GM23338 (cell line): ENCODE measurements around the gene TSC2. TPM values are rescaled to one million over a fixed set of nuclear protein-coding genes. Genes with fewer than 3 reads are reported as not detected.
A peak's percentile ranks its signal among the peaks of the same experiment; 100 is the strongest.

Source experiments
- ATAC-seq: fragments of 200-7000 bp; cut with Tn5 transposase; 3 replicates; pipeline ENCODE4 v1.9.1; 2020
- DNase-seq: peaks from one replicate; pipeline ENCODE4 v3.0.0-alpha.2; 2015; ENCODE audit warnings: low spot score
- H2AFZ ChIP-seq: fragments of 200-600 bp; sonication (generic); 2 replicates; pipeline ENCODE4 v1.8.0; 2016; ENCODE audit warnings: antibody characterized with exemption, mild to moderate bottlenecking, moderate library complexity
- H3F3A ChIP-seq: fragments of 200-600 bp; sonication (generic); replicated peaks from 2 replicates; pipeline ENCODE4 v1.8.0; 2017; ENCODE audit warnings: antibody characterized with exemption, mixed run types, low read depth
- H3K27ac ChIP-seq: fragments of 200-600 bp; sonication (generic); 2 replicates; pipeline ENCODE4 v1.6.1; 2016; ENCODE audit warnings: low read depth
- H3K27me3 ChIP-seq: fragments of 200-600 bp; sonication (generic); 2 replicates; pipeline ENCODE4 v1.8.0; 2016; ENCODE audit warnings: mild to moderate bottlenecking, mixed run types, moderate library complexity; ENCODE audit not compliant: insufficient read depth
- H3K36me3 ChIP-seq: fragments of 200-600 bp; sonication (generic); 2 replicates; pipeline ENCODE4 v1.8.0; 2016; ENCODE audit warnings: mild to moderate bottlenecking; ENCODE audit not compliant: insufficient read depth
- H3K4me1 ChIP-seq: fragments of 200-600 bp; sonication (generic); 2 replicates; pipeline ENCODE4 v1.8.0; 2016; ENCODE audit warnings: mild to moderate bottlenecking, moderate library complexity; ENCODE audit not compliant: insufficient read depth
- H3K4me2 ChIP-seq: fragments of 200-600 bp; sonication (generic); 2 replicates; pipeline ENCODE4 v1.7.1; 2017; ENCODE audit warnings: mixed run types
- H3K4me3 ChIP-seq: fragments of 200-600 bp; sonication (generic); 2 replicates; pipeline ENCODE4 v1.6.1; 2016; ENCODE audit warnings: mixed run types
- H3K79me2 ChIP-seq: fragments of 200-600 bp; sonication (generic); replicated peaks from 2 replicates; pipeline ENCODE4 v1.8.0; 2017; ENCODE audit warnings: mild to moderate bottlenecking; ENCODE audit not compliant: insufficient read depth
- H3K9me2 ChIP-seq: fragments of 200-600 bp; sonication (generic); 2 replicates; pipeline ENCODE4 v1.8.0; 2017; ENCODE audit not compliant: insufficient read depth
- H4K20me1 ChIP-seq: fragments of 200-600 bp; sonication (generic); replicated peaks from 2 replicates; pipeline ENCODE4 v1.8.0; 2017; ENCODE audit warnings: mild to moderate bottlenecking; ENCODE audit not compliant: insufficient read depth
- H3K27ac Mint-ChIP-seq: 2 replicates; pipeline ENCODE4 v1.8.0; 2020; ENCODE audit warnings: inconsistent platforms, mild to moderate bottlenecking, moderate library complexity, mixed read lengths
- H3K27me3 Mint-ChIP-seq: 3 replicates; pipeline ENCODE4 v1.8.0; 2022; ENCODE audit warnings: low read depth, mild to moderate bottlenecking, moderate library complexity, mixed read lengths, inconsistent platforms; ENCODE audit not compliant: insufficient read depth, poor library complexity
- H3K36me3 Mint-ChIP-seq: 3 replicates; pipeline ENCODE4 v1.8.0; 2021; ENCODE audit warnings: low read depth, mild to moderate bottlenecking, inconsistent platforms, moderate library complexity, mixed read lengths
- H3K4me1 Mint-ChIP-seq: 3 replicates; pipeline ENCODE4 v1.8.0; 2020; ENCODE audit warnings: mild to moderate bottlenecking, inconsistent platforms, mixed read lengths
- H3K4me3 Mint-ChIP-seq: 3 replicates; pipeline ENCODE4 v1.8.0; 2021; ENCODE audit warnings: moderate library complexity, mild to moderate bottlenecking, inconsistent platforms, mixed read lengths
- H3K9me3 Mint-ChIP-seq: 3 replicates; pipeline ENCODE4 v1.8.0; 2020; ENCODE audit warnings: moderate library complexity, mild to moderate bottlenecking, inconsistent platforms, mixed read lengths
- CREB1 ChIP-seq: fragments of 250-450 bp; sonication (Bioruptor Pico); IDR thresholded peaks from 2 replicates; pipeline ENCODE4 v1.5.0; 2020; ENCODE audit warnings: low read depth, mild to moderate bottlenecking, moderate library complexity
- EZH2 ChIP-seq: fragments of 200-600 bp; sonication (generic); IDR thresholded peaks from one replicate; pipeline ENCODE4 v1.8.0; 2017; ENCODE audit warnings: antibody characterized with exemption, mild to moderate bottlenecking, low read depth; ENCODE audit not compliant: unreplicated experiment
- EZH2phosphoT487 ChIP-seq: fragments of 200-600 bp; sonication (generic); IDR thresholded peaks from one replicate; pipeline ENCODE4 v1.8.1; 2018; ENCODE audit warnings: antibody characterized with exemption; ENCODE audit not compliant: unreplicated experiment
- JUNB ChIP-seq: IDR thresholded peaks from one replicate; pipeline ENCODE4 v1.6.1; 2016; ENCODE audit warnings: antibody characterized with exemption; ENCODE audit not compliant: unreplicated experiment
- POLR2AphosphoS5 ChIP-seq: IDR thresholded peaks from 2 replicates; pipeline ENCODE4 v1.6.1; 2016; ENCODE audit warnings: antibody characterized with exemption, low read depth
- STAT1 ChIP-seq: IDR thresholded peaks from one replicate; pipeline ENCODE4 v1.6.1; 2016; ENCODE audit warnings: antibody characterized with exemption; ENCODE audit not compliant: unreplicated experiment
- ZNF114 ChIP-seq: fragments of 250-450 bp; sonication (Bioruptor Pico); IDR thresholded peaks from 2 replicates; pipeline ENCODE4 v1.5.0; 2020; ENCODE audit warnings: mild to moderate bottlenecking, moderate library complexity
- polyA plus RNA-seq: library from polyadenylated mRNA; unstranded; fragments of >200 nt; fragmentation: Nextera tagmentation; extraction: Ambion mirVana; gene quantifications from 2 replicates; pipeline ENCODE4 v1.2.1, GENCODE V29; 2016
- total RNA-seq: library from RNA; depleted of rRNA; stranded (reverse); fragments of >200 nt; shearing (Covaris generic); gene quantifications from 2 replicates; pipeline ENCODE4 v1.2.3, GENCODE V29; 2014
- TF ChIP-seq, protein P1 (sequence below), 2 experiments: fragments of 200-600 bp in 1 of 2; sonication (generic) in 1 of 2; conservative IDR thresholded peaks; 2 replicates each; pipeline versions ENCODE4 v1.5.1 to v1.6.1; 2016 to 2017; ENCODE audit warnings: antibody characterized with exemption in 2 of 2, low read depth in 2 of 2, mild to moderate bottlenecking in 2 of 2, moderate library complexity in 1 of 2
- TF ChIP-seq, protein P2 (sequence below): IDR thresholded peaks from one replicate; pipeline ENCODE4 v1.6.1; 2018; ENCODE audit warnings: antibody characterized with exemption; ENCODE audit not compliant: unreplicated experiment

The TSC2 gene
- total and polyA plus RNA-seq, 2 experiments from 2014 or later, result 40.5 to 93.0 TPM

DNA sequence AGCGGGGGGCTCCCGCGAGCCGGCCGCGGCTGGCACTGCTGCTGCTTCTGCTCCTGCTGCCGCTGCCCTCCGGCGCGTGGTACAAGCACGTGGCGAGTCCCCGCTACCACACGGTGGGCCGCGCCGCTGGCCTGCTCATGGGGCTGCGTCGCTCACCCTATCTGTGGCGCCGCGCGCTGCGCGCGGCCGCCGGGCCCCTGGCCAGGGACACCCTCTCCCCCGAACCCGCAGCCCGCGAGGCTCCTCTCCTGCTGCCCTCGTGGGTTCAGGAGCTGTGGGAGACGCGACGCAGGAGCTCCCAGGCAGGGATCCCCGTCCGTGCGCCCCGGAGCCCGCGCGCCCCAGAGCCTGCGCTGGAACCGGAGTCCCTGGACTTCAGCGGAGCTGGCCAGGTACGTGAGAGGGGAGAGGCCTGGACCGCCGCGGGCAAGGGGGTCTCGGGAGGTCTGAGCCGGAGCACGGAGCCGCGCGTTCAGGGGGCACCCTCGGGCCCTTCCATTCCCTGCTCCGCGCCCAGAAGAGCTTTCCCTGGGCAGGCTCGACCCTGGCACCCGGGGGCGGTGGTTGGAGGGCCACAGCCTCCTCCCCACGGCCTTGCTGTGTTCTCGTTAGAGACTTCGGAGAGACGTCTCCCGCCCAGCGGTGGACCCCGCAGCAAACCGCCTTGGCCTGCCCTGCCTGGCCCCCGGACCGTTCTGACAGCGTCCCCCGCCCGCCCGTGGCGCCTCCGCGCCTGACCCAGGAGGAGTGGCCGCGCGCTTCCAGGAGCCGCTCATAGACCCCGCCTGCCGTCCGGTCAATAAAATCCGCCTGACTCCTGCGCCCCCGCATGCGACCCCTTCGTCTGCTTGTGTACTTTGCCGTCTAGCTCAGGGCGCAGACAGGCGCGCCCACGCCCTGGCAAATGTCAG, 27.6 kb upstream of the TSC2 start:
- Histone ChIP-seq H3K27ac (no peak overlapping the region), H4K20me1 (no peaks in the 10 kb centered on the region; the same call in 1 of the 2 replicates), H3K79me2 (no peaks in the 10 kb centered on the region), H3K4me3 (peak overlapping the region; percentile 62), H3K27me3 (peaks cover 55% of the 10 kb centered on the region), H3K4me1 (no peaks in the 10 kb centered on the region; the same call in 1 of the 2 replicates), H2AFZ (peak overlapping the region; percentile 74; the same call in 1 of the 2 replicates), H3K4me2 (peak overlapping the region; percentile 85), H3K36me3 (no peaks in the 10 kb centered on the region), H3K9me2 (no peaks in the 10 kb centered on the region), H3F3A (peaks cover 8% of the 10 kb centered on the region)
- TF ChIP-seq ZNF114 (CRISPR knock-in tag), result no peak
- peak; percentile 38 for TF ChIP-seq EZH2phosphoT487
- peak; percentile 61 for TF ChIP-seq EZH2
- Mint-ChIP-seq H3K4me3 (peak overlapping the region; percentile 72), H3K36me3 (peaks cover 3% of the 10 kb centered on the region; the same call in 1 of the 3 replicates), H3K4me1 (peaks cover 11% of the 10 kb centered on the region), H3K27ac (no peak overlapping the region), H3K9me3 (no peaks in the 10 kb centered on the region), H3K27me3 (peaks cover 49% of the 10 kb centered on the region)
- ATAC-seq (peak; percentile 2), DNase-seq (peak; percentile 64)

GRCh38 chr16:2022723-2023091, 25.1 kb upstream of the TSC2 start:
- H3K4me3 Mint-ChIP-seq, result peak overlapping the region; percentile 67
- H3K27ac Mint-ChIP-seq, result no peak overlapping the region
- no peaks in the 10 kb centered on the region for H3K36me3 ChIP-seq
- no peaks in the 10 kb centered on the region for H3K9me2 ChIP-seq
- peaks cover 74% of the 10 kb centered on the region for H3K27me3 ChIP-seq
- H3K4me1 ChIP-seq, result no peaks in the 10 kb centered on the region; the same call in 1 of the 2 replicates
- no peak overlapping the region for H3K27ac ChIP-seq
- peaks cover 56% of the 10 kb centered on the region for H3K27me3 Mint-ChIP-seq
- peaks cover 14% of the 10 kb centered on the region for H3K4me1 Mint-ChIP-seq
- peak; percentile 52 for ATAC-seq
- peak overlapping the region; percentile 97 for H2AFZ ChIP-seq
- no peaks in the 10 kb centered on the region for H3K9me3 Mint-ChIP-seq
- H3K4me2 ChIP-seq, result peak overlapping the region; percentile 89
- peaks cover 8% of the 10 kb centered on the region for H3F3A ChIP-seq
- H3K4me3 ChIP-seq, result peak overlapping the region; percentile 68
- TF ChIP-seq ZNF114 (CRISPR knock-in tag), result no peak
- no peak for TF ChIP-seq EZH2phosphoT487
- no peak for TF ChIP-seq CREB1 (CRISPR knock-in tag)
- no peak; the same call in 1 of the 2 replicates for TF ChIP-seq POLR2AphosphoS5
- no peak for TF ChIP-seq STAT1
- TF ChIP-seq EZH2, result no peak
- TF ChIP-seq, protein P1, sequence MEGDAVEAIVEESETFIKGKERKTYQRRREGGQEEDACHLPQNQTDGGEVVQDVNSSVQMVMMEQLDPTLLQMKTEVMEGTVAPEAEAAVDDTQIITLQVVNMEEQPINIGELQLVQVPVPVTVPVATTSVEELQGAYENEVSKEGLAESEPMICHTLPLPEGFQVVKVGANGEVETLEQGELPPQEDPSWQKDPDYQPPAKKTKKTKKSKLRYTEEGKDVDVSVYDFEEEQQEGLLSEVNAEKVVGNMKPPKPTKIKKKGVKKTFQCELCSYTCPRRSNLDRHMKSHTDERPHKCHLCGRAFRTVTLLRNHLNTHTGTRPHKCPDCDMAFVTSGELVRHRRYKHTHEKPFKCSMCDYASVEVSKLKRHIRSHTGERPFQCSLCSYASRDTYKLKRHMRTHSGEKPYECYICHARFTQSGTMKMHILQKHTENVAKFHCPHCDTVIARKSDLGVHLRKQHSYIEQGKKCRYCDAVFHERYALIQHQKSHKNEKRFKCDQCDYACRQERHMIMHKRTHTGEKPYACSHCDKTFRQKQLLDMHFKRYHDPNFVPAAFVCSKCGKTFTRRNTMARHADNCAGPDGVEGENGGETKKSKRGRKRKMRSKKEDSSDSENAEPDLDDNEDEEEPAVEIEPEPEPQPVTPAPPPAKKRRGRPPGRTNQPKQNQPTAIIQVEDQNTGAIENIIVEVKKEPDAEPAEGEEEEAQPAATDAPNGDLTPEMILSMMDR (conservative IDR thresholded peaks at IDR 0.05; ENCODE audit: low read depth in 2 of 2), result no peak
- TF ChIP-seq, protein P2, sequence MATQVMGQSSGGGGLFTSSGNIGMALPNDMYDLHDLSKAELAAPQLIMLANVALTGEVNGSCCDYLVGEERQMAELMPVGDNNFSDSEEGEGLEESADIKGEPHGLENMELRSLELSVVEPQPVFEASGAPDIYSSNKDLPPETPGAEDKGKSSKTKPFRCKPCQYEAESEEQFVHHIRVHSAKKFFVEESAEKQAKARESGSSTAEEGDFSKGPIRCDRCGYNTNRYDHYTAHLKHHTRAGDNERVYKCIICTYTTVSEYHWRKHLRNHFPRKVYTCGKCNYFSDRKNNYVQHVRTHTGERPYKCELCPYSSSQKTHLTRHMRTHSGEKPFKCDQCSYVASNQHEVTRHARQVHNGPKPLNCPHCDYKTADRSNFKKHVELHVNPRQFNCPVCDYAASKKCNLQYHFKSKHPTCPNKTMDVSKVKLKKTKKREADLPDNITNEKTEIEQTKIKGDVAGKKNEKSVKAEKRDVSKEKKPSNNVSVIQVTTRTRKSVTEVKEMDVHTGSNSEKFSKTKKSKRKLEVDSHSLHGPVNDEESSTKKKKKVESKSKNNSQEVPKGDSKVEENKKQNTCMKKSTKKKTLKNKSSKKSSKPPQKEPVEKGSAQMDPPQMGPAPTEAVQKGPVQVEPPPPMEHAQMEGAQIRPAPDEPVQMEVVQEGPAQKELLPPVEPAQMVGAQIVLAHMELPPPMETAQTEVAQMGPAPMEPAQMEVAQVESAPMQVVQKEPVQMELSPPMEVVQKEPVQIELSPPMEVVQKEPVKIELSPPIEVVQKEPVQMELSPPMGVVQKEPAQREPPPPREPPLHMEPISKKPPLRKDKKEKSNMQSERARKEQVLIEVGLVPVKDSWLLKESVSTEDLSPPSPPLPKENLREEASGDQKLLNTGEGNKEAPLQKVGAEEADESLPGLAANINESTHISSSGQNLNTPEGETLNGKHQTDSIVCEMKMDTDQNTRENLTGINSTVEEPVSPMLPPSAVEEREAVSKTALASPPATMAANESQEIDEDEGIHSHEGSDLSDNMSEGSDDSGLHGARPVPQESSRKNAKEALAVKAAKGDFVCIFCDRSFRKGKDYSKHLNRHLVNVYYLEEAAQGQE, result no peak
- TF ChIP-seq JUNB, result no peak
- peak; percentile 82 for DNase-seq
- peaks cover 3% of the 10 kb centered on the region; the same call in 1 of the 3 replicates for H3K36me3 Mint-ChIP-seq
- H3K79me2 ChIP-seq, result no peaks in the 10 kb centered on the region
- H4K20me1 ChIP-seq, result no peaks in the 10 kb centered on the region; the same call in 1 of the 2 replicates
